Urinary bladder (tissue), 4 donors: Measurements from ENCODE around the gene LTC4S. TPM values are rescaled to one million over a fixed set of nuclear protein-coding genes. Genes with fewer than 3 reads are reported as not detected.
"Not testable (repeated sequence)": the region's sequence is repeated elsewhere in the genome, so short reads cannot be mapped to it uniquely, and the experiment has no call there.

ENCODE experiments used
- DNase-seq: peaks from one replicate; pipeline ENCODE4 v3.0.0-alpha.2; 2015; ENCODE audit errors: extremely low spot score
- H3K27ac ChIP-seq: one replicate; pipeline ENCODE4 v1.5.1; 2013; ENCODE audit warnings: low read depth, mild to moderate bottlenecking, moderate library complexity
- H3K36me3 ChIP-seq: one replicate; pipeline ENCODE4 v1.6.1; 2013; ENCODE audit warnings: mild to moderate bottlenecking, moderate library complexity; ENCODE audit not compliant: insufficient read depth
- H3K4me1 ChIP-seq: one replicate; pipeline ENCODE4 v1.6.1; 2013; ENCODE audit warnings: mild to moderate bottlenecking, moderate library complexity; ENCODE audit not compliant: insufficient read depth
- H3K4me3 ChIP-seq: one replicate; pipeline ENCODE4 v1.5.1; 2013; ENCODE audit warnings: low read depth, low read length
- WGBS: extraction: QIAGEN DNeasy Blood & Tissue Kit; methylation state at CpG from one replicate; pipeline ENCODE4 v1.1.7; 2013; 5-methylcytosine and 5-hydroxymethylcytosine counted together
- polyA plus RNA-seq: library from polyadenylated mRNA; stranded (reverse); fragments of 200-250 nt; gene quantifications from one replicate; pipeline ENCODE4 v1.2.3, GENCODE V29; 2013
- total RNA-seq: library from RNA; depleted of rRNA; stranded (reverse); fragments of >200 nt; gene quantifications from one replicate; pipeline ENCODE4 v1.2.3, GENCODE V29; 2014
- donor health status: healthy with polysubstance abuse.
- donor health status: healthy.

LTC4S gene, protein sequence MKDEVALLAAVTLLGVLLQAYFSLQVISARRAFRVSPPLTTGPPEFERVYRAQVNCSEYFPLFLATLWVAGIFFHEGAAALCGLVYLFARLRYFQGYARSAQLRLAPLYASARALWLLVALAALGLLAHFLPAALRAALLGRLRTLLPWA
- 1.8 TPM for total RNA-seq
- polyA plus RNA-seq = 12.8 TPM

DNA sequence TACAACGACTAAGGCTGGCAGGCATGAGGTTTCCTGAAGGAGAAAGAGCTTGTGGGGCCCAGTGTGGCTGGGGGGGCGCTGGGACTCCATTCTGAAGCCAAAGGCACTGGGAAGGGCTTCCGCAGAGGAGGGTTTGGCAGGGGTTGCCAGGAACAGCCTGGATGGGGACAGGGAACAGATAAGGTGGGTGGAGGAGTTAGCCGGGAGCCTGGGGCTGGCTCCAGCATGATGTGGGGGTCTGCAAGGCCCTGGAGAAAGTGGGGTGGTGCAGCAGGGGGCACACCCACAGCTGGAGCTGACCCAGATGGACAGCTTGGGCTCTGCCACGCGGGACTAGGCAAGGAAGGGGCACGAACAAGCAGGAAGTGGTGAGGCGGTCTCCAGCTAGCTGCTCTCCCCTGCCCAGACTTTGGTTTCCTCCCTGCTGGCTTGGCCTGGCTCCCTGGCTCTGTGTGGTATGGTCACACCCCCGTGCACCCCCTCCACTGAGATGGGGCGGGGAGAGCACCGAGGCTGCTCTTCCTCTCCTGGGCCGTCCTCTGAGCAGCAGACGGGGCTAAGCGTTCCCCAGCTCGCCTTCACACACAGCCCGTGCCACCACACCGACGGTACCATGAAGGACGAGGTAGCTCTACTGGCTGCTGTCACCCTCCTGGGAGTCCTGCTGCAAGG is at the start of gene LTC4S:
Gene LTC4S, plus strand, starts transcription at position 519 of the 672 bp plus-strand sequence. Its CDS starts 95 bp downstream, at position 614.
- Histone ChIP-seq H3K4me1 (no peaks in the 10 kb centered on the region), H3K36me3 (no peaks in the 10 kb centered on the region), H3K27ac (no peak within 1 kb of the TSS), H3K4me3 (no peak within 1 kb of the TSS)
- no peak for DNase-seq
- 10% methylated on average over 19 of the region's 19 CpGs for WGBS

DNA sequence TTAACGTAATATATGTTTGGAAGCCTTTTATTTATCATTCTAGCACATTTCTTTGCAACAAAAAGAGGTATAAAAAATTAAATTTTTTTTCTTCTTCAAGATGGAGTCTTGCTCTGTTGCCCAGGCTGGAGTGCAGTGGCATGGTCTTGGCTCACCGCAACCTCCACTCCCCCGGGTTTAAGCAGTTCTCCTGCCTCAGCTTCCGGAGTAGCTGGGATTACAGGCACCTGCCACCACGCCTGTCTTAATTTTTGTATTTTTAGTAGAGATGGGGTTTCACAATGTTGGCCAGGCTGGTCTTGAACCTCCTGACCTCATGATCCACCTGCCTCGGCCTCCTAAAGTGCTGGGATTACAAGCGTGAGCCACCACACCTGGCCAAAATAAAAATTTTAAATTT is 49.7 kb upstream of the LTC4S start:
- not testable (repeated sequence) for H3K27ac ChIP-seq, H3K4me3 ChIP-seq, H3K4me1 ChIP-seq, H3K36me3 ChIP-seq, DNase-seq
- 88% methylated on average over 7 of the region's 7 CpGs for WGBS

DNA sequence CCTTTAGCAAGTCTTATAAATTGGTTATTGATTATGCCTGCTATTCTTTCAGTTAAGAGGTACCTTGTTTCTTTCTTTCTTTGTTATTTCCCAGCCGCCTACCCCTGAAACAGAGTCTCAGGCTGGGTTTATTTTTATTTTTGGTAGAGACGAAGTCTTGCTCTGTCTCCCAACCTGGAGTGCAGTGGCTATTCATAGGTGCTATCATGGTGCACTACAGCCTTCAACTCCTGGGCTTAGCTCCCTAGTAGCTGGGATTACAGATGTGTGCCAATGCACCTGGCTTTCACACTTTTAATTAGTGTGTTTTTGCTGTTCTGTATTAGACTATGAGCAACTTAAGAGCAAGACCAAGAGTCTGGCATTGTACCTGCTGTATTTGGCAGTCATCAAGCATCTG is 46.9 kb upstream of the LTC4S start:
- H3K27ac ChIP-seq = no peak overlapping the region
- WGBS = 97% methylated on average over 2 of the region's 2 CpGs
- DNase-seq = no peak
- no peak overlapping the region for H3K4me3 ChIP-seq
- H3K4me1 ChIP-seq = no peaks in the 10 kb centered on the region
- H3K36me3 ChIP-seq = no peaks in the 10 kb centered on the region

DNA sequence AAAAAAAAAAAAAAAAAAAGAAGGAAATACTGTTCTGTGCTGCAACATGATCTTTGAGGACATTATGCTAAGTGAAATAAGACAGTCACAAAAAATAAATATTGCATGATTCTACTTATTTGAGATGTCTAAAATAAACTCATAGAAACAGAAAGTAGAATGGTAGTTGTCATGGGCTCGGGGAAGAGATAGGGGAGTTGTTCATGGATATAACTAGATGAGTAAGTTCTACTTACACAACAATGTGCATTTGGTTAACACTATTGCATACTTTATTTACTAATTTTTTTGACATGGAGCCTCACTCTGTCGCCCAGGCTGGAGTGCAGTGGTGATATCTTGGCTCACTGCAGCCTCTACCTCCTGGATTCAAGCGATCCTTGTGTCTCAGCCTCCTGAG is 46.0 kb upstream of the LTC4S start:
- DNase-seq = no peak
- Histone ChIP-seq H3K36me3 (no peaks in the 10 kb centered on the region), H3K27ac (no peak overlapping the region), H3K4me3 (no peak overlapping the region), H3K4me1 (no peaks in the 10 kb centered on the region)
- 91% methylated on average over 3 of the region's 3 CpGs for WGBS

DNA sequence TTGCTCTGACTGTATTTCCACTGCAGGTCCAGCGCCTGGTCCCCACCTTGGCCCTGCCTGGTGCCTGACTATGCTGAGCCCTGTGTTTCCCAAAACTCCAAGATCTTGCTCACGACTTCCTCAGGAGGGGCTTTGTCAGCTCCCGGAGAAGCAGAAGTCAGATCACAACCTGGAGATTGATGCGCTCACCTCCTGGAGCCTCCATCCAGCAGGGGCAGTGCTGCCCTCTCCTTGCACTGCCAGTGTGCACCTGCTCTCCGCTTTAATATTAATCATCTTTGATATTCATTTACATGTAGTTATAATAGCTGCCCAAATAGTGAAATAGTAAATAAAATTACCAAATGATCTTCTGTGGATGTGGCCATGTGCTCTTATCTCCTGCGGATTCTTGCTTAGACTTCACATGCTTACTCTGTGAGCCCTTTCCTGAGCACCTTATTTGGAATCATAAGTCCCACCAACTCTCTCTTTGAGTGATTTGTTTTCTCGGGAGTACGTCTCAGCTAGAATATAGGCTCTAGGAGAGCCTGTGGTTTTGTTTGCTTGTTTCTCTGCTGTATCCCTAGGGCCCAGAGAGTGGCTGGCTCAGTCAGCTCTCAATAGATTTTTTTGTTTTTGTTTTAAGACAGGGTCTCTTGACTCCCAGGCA is 43.8 kb upstream of the LTC4S start:
- H3K36me3 ChIP-seq = no peaks in the 10 kb centered on the region
- WGBS = 76% methylated on average over 8 of the region's 8 CpGs
- H3K4me3 ChIP-seq = no peak overlapping the region
- H3K27ac ChIP-seq = no peak overlapping the region
- no peaks in the 10 kb centered on the region for H3K4me1 ChIP-seq
- DNase-seq = no peak

DNA sequence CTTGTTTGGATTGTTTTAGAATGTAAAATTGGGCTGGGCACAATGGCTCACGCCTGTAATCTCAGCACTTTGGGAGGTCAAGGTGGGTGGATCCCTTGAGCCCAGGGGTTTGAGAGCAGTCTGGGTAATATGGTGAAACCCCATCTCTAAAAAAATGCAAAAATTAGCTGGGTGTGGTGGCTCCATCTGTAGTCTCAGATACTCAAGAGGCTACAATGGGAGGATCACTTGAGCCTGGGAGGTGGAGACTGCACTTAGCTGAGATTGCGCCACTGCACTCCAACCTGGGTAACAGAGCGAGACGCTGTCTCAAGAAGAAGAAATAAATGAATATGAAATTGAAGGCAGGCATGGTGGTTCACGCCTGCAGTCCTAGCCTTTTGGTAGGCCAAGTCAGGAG is 39.8 kb upstream of the LTC4S start:
- no peaks in the 10 kb centered on the region for H3K36me3 ChIP-seq
- WGBS = 98% methylated on average over 5 of the region's 5 CpGs
- no peak overlapping the region for H3K4me3 ChIP-seq
- no peak overlapping the region for H3K27ac ChIP-seq
- DNase-seq = no peak
- H3K4me1 ChIP-seq = no peaks in the 10 kb centered on the region

DNA sequence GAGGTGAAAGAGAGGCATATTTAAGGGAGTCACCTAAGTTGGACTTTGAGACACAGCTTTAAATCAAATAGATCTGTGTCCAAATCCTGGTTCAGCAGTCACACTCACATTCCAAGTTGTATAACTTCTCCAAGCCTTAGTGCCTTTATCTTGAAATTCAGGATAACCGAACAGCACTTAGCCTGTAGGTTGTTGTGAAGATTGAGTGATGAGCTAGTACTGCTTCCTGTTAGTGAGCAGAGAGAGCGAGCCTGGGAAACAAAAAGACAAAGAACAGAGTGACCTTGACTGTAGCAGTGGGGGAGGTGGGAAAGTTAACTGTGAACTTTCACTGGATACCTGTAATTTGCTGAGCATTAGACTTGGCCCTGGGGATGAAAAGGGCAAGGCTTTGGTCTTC is 38.8 kb upstream of the LTC4S start:
- no peak overlapping the region for H3K27ac ChIP-seq
- H3K4me1 ChIP-seq = no peaks in the 10 kb centered on the region
- no peaks in the 10 kb centered on the region for H3K36me3 ChIP-seq
- 47% methylated on average over 2 of the region's 2 CpGs for WGBS
- DNase-seq = no peak
- H3K4me3 ChIP-seq = no peak overlapping the region

DNA sequence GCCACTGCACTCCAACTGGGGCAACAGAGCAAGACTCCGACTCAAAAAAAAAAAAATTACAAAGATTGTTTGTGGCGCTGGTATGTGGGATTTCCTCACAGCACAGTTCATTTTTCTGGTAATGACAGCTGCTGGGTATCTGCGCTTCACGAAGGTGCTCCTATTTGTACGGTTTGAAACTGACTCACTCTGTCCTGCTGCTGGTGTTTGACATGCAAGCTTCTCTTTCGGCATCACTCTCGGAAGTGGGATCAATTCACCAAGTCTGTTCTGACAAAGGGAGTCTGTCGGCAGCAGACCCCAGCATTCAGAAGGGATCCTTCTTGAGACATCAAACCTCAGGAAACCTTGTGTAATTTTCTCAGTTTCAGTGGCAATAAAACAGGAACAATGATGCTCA is 34.8 kb upstream of the LTC4S start:
- 90% methylated on average over 8 of the region's 8 CpGs for WGBS
- H3K36me3 ChIP-seq = no peaks in the 10 kb centered on the region
- H3K4me1 ChIP-seq = peaks cover 3% of the 10 kb centered on the region

DNA sequence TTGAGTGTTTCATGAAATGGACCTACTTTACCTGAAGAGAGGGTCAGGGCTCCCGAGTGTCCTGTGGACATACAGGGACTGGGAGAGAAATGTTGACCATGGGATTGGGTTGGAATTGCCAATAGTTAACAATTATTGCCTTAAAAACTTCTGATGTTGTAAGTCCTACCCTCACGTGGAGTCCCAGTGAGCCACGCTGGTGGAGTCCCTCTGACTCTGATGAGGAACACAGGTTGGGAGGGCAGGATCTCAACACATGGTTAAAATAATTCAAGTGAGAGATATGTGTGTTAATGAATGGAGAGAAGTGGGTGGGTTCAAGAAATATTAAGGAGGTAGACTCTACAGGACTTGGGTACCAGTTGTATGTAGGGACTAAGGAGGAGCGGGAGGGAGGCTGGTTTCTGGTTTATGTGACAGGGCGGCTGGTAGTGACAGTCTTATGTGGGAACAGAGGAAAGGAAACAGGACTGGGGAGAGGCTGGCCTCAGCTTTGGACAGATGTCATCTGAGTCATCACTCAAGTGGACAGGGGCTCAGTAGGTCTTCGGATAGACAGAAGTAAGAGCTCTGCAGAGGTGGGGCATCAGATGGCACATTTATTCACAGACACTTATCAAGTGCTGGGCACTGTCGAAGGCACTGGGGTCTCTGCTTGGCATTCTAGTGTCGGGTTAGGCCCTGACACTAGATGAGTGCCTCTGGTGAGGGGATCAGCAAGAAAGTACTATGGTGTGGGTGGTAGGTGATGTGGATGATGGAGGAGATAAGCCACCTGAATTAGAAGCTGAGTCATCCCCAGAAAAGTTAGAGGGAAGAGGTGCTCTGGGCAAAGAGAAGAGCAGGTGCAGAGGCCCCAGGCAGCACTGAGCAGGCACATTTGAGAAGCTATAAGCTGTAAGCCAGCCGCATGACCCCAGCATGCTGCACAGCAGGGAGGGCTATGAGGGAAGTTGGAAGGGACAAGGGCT is 33.9 kb upstream of the LTC4S start:
- no peak for DNase-seq
- Histone ChIP-seq H3K4me3 (no peak overlapping the region), H3K4me1 (peaks cover 3% of the 10 kb centered on the region), H3K36me3 (no peaks in the 10 kb centered on the region), H3K27ac (no peak overlapping the region)
- WGBS = 86% methylated on average over 9 of the region's 9 CpGs

More for the DNA sequence above, 34.8 kb upstream of the LTC4S start:
- no peak overlapping the region for H3K4me3 ChIP-seq
- DNase-seq = no peak
- H3K27ac ChIP-seq = no peak overlapping the region

DNA sequence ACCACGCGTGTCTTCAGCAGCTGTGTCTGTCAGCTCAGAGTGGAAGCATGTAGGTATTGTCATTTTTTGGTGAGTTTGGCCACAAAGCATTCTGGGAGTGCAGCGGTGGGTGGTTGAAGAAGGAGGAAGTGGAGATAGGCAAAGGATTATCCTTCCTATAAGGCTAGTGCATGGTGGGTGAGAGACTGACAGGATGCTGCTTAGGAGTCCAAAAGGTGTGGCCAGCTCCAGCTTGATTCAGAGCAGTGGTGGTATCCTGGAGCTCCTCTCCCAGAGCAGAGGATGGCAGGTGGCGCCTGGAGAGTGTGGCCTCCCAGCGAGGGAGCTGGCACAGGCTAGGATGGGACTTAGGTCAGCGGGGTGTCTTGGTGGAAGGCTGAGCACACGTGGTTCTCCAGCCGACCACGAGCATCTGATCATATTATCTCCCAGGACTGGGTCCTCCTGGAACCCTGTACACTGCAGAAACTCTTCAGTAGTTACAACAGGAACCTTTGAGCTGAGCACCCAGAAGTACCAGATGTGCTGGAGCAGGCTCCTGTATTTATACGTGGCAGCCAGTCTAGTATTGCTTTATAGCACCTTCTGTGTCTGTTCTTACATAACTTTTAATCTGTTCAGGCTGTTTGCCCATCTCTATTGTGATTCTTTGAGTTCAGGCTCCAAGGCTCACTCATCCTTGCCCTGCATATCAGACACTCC is 31.6 kb upstream of the LTC4S start:
- H3K4me3 ChIP-seq = no peak overlapping the region
- peaks cover 3% of the 10 kb centered on the region for H3K4me1 ChIP-seq
- H3K36me3 ChIP-seq = no peaks in the 10 kb centered on the region
- no peak for DNase-seq
- WGBS = 43% methylated on average over 10 of the region's 10 CpGs
- H3K27ac ChIP-seq = no peak overlapping the region

DNA sequence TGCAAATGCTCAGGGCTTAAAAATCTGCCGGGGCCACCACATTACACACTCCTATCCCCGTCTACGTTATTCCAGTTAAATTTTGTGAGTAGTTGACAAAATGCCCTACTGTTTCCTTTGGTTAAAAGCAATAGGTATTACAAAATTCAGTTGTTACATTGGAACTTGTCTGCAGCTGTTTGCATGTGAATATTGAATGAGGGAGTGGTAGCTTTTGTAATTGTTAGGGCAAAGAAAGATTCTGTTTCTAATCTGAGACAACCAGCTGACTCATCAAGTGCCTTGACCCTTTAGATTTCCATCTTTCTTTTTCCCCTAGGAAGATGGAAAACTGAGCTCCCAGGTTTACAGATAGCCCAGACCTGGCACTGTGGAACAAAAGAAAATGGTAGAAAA is 31.0 kb upstream of the LTC4S start:
- Histone ChIP-seq H3K27ac (no peak overlapping the region), H3K4me3 (no peak overlapping the region), H3K36me3 (no peaks in the 10 kb centered on the region), H3K4me1 (peaks cover 3% of the 10 kb centered on the region)
- WGBS = 17% methylated on average over 3 of the region's 3 CpGs
- DNase-seq = no peak

DNA sequence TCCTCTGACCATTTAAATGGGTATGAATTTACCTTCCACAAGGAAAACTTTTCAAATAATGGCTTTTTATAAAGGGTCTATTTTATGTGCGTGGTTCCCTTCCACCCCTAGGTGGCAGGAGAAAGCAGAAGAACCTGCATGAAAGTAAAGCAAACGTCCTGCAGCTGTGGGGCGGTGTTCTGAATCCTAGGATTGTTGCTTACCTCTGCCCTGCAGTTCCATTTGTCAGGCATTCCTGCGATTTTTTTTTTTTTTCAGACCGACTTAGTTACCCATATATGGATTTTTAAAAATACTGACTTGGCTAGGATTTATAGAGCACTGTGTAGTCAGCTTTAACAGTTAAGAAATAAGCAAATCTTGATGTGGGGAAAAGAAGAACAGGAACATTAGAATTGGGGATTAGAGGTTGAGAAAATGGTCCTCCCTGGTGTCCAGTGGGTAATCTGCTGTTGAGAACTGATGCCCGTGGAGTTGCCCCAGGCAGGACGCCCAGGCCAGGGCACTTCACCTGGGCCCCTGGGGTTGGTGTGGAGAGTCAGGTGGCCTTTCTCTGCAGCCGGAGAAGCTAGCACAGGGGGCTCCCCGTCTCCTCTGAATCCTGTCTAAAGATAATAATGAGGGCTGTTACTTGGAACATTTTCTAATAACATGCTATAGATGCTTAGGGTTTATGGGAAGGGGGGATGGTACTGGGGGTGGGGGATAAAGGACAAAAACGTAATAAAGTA is 30.4 kb upstream of the LTC4S start:
- Histone ChIP-seq H3K27ac (no peak overlapping the region), H3K4me1 (peaks cover 3% of the 10 kb centered on the region), H3K36me3 (no peaks in the 10 kb centered on the region), H3K4me3 (no peak overlapping the region)
- WGBS = 17% methylated on average over 10 of the region's 10 CpGs
- peak; percentile 13 for DNase-seq
